Loucy (cell line): Measurements from ENCODE around the gene TSSC4.
"Not testable (repeated sequence)": the region's sequence is repeated elsewhere in the genome, so short reads cannot be mapped to it uniquely, and the experiment has no call there.

Source experiments
- H2AFZ ChIP-seq: fragments of 200-600 bp; sonication (generic); 2 replicates; pipeline ENCODE4 v1.6.0; 2016; ENCODE audit warnings: antibody characterized with exemption, mild to moderate bottlenecking, low read length, moderate library complexity
- H3F3A ChIP-seq: fragments of 200-600 bp; 2 replicates; pipeline ENCODE4 v1.6.0; 2016; ENCODE audit warnings: antibody characterized with exemption, low read depth, mild to moderate bottlenecking
- H3K27me3 ChIP-seq: fragments of 200-600 bp; sonication (generic); 2 replicates; pipeline ENCODE4 v1.6.1; 2014; ENCODE audit warnings: low read length, mild to moderate bottlenecking; ENCODE audit not compliant: insufficient read depth, poor library complexity, severe bottlenecking
- H3K36me3 ChIP-seq: fragments of 200-600 bp; sonication (generic); 2 replicates; pipeline ENCODE4 v1.6.1; 2016; ENCODE audit warnings: low read length; ENCODE audit not compliant: insufficient read depth
- H3K4me1 ChIP-seq: fragments of 200-600 bp; sonication (generic); 2 replicates; pipeline ENCODE4 v1.5.1; 2014; ENCODE audit warnings: low read length, mild to moderate bottlenecking; ENCODE audit not compliant: insufficient read depth, poor library complexity, severe bottlenecking
- H3K4me2 ChIP-seq: fragments of 200-600 bp; sonication (generic); 2 replicates; pipeline ENCODE4 v1.6.0; 2014; ENCODE audit warnings: antibody characterized with exemption, low read length, low read depth, mild to moderate bottlenecking; ENCODE audit not compliant: poor library complexity, severe bottlenecking
- H3K4me3 ChIP-seq: fragments of 200-600 bp; sonication (generic); 2 replicates; pipeline ENCODE4 v1.5.1; 2014; ENCODE audit warnings: low read length, mild to moderate bottlenecking, mixed read lengths; ENCODE audit not compliant: poor library complexity, severe bottlenecking
- H3K79me2 ChIP-seq: fragments of 200-600 bp; sonication (generic); 2 replicates; pipeline ENCODE4 v1.6.1; 2014; ENCODE audit warnings: low read length; ENCODE audit not compliant: insufficient read depth
- H3K9ac ChIP-seq: fragments of 200-600 bp; sonication (generic); 2 replicates; pipeline ENCODE4 v1.6.0; 2014; ENCODE audit warnings: mild to moderate bottlenecking, low read depth, low read length, moderate library complexity; ENCODE audit not compliant: poor library complexity, severe bottlenecking
- H3K9me2 ChIP-seq: fragments of 200-600 bp; sonication (generic); replicated peaks from 2 replicates; pipeline ENCODE4 v1.6.1; 2016; ENCODE audit warnings: low read depth, low read length, mixed read lengths
- H3K9me3 ChIP-seq: fragments of 200-600 bp; sonication (generic); 2 replicates; pipeline ENCODE4 v1.6.1; 2014; ENCODE audit warnings: mild to moderate bottlenecking, antibody characterized with exemption, low read length, low read depth; ENCODE audit not compliant: insufficient read depth
- H4K20me1 ChIP-seq: fragments of 200-600 bp; sonication (generic); 2 replicates; pipeline ENCODE4 v1.6.0; 2014; ENCODE audit warnings: antibody characterized with exemption, low read length, mild to moderate bottlenecking; ENCODE audit not compliant: insufficient read depth, poor library complexity, severe bottlenecking
- EZH2phosphoT487 ChIP-seq: fragments of 200-600 bp; IDR thresholded peaks from 2 replicates; pipeline ENCODE4 v1.6.1; 2018; ENCODE audit warnings: antibody characterized with exemption, mild to moderate bottlenecking, moderate library complexity, borderline replicate concordance
- TF ChIP-seq, protein P1 (sequence below): fragments of 200-600 bp; sonication (generic); conservative IDR thresholded peaks from 2 replicates; pipeline ENCODE4 v1.5.1; 2014; ENCODE audit warnings: mild to moderate bottlenecking, antibody characterized with exemption, low read length

Gene TSSC4

DNA sequence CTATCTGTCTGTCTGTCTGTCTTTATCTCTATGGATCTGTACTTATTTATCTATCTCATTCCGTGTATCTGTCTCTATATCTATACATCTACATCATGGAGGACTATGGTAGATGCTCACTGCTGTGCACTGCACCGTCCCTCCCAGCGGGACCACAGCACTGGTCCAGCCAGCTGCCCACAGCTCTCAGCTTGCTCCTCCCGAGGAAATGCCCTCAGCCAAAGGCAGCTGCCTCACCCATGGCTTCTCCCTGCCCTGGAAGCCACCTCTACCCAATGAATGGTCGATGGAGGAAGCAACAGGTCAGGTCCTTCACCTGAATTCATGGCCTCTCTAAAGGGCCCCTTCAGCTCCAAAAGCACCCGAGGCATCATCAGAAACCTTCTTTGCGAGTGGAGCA is 38.1 kb upstream of the TSSC4 start:
- Histone ChIP-seq H2AFZ (no peak overlapping the region), H3K9me3 (no peaks in the 10 kb centered on the region), H3K4me2 (no peak overlapping the region), H3K4me1 (no peaks in the 10 kb centered on the region), H3K4me3 (no peak overlapping the region), H3K79me2 (no peaks in the 10 kb centered on the region), H3K9ac (no peak overlapping the region), H4K20me1 (no peaks in the 10 kb centered on the region), H3K36me3 (no peaks in the 10 kb centered on the region), H3K27me3 (no peaks in the 10 kb centered on the region), H3F3A (no peaks in the 10 kb centered on the region), H3K9me2 (no peaks in the 10 kb centered on the region)
- no peak for TF ChIP-seq EZH2phosphoT487
- TF ChIP-seq, protein P1, sequence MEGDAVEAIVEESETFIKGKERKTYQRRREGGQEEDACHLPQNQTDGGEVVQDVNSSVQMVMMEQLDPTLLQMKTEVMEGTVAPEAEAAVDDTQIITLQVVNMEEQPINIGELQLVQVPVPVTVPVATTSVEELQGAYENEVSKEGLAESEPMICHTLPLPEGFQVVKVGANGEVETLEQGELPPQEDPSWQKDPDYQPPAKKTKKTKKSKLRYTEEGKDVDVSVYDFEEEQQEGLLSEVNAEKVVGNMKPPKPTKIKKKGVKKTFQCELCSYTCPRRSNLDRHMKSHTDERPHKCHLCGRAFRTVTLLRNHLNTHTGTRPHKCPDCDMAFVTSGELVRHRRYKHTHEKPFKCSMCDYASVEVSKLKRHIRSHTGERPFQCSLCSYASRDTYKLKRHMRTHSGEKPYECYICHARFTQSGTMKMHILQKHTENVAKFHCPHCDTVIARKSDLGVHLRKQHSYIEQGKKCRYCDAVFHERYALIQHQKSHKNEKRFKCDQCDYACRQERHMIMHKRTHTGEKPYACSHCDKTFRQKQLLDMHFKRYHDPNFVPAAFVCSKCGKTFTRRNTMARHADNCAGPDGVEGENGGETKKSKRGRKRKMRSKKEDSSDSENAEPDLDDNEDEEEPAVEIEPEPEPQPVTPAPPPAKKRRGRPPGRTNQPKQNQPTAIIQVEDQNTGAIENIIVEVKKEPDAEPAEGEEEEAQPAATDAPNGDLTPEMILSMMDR, result no peak

DNA sequence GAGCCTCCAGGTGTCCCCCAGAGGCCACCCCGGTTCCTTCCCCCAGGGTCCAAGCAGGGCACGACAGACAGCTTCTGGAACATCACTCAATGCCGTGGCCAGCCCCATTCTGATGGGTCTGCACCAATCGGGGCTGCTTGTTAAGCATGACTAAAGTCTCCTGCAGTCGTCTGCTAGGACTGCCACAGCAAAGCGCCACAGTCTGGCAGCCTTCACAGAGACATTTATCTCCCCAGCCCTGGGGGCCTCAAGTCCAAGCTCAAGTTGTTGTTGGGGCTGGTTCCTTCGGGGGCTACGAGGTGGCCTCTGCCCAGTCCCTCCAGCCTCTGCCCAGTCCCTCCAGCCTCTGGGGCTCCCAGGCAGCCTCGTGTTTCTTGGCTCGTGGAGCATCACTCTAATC is 37.4 kb upstream of the TSSC4 start:
- H3K4me3 ChIP-seq, result no peak overlapping the region
- H3K27me3 ChIP-seq, result no peaks in the 10 kb centered on the region
- H4K20me1 ChIP-seq, result no peaks in the 10 kb centered on the region
- H2AFZ ChIP-seq, result no peak overlapping the region
- no peaks in the 10 kb centered on the region for H3F3A ChIP-seq
- no peak for TF ChIP-seq EZH2phosphoT487
- no peak overlapping the region for H3K4me2 ChIP-seq
- no peaks in the 10 kb centered on the region for H3K9me2 ChIP-seq
- no peaks in the 10 kb centered on the region for H3K36me3 ChIP-seq
- no peaks in the 10 kb centered on the region for H3K4me1 ChIP-seq
- no peak overlapping the region for H3K9ac ChIP-seq
- H3K9me3 ChIP-seq, result no peaks in the 10 kb centered on the region
- H3K79me2 ChIP-seq, result no peaks in the 10 kb centered on the region

DNA sequence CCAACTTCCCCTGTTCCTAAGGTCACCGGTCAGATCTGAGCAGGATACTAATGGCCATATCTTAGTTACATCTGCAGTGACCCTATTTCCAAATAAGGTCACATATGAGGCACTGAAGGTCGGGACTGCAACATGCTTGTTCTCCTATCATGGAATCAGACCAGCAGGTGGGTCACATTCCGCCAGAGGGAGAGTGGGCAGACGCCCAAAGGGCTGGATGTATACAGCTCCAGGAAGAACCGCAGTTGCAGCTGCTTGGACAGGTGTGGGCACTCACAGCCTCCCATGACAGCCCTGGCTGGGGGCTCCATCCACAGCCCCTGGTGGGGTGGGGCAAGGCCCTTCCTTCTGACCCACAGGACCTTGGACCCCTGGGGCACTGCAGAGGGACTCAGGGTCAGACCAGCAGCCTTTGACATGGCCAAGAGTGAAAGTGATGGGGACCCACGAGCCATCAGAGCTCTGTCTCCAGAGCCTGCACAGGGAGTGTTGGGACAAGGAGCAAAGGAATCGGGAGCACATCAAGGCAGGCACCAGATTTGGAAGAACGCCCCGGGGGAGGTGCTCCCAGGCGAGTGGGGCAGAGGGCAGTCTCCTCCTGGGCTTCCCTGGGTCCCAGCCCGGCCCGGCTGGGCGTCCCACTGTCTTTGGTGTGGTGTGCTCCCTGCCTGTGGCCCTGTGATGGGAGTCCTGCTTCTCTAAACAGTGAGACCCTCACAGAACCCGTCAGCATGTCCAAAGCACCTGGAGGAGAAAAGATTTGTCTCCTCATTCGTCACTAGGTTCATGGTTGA is 36.8 kb upstream of the TSSC4 start:
- no peaks in the 10 kb centered on the region for H3K27me3 ChIP-seq
- H2AFZ ChIP-seq, result no peak overlapping the region
- no peaks in the 10 kb centered on the region for H4K20me1 ChIP-seq
- no peak overlapping the region for H3K9ac ChIP-seq
- no peaks in the 10 kb centered on the region for H3K9me2 ChIP-seq
- no peak overlapping the region for H3K4me3 ChIP-seq
- no peak overlapping the region for H3K4me2 ChIP-seq
- H3K9me3 ChIP-seq, result no peaks in the 10 kb centered on the region
- no peaks in the 10 kb centered on the region for H3K4me1 ChIP-seq
- no peaks in the 10 kb centered on the region for H3F3A ChIP-seq
- no peak for TF ChIP-seq EZH2phosphoT487
- TF ChIP-seq, protein P1, result no peak
- no peaks in the 10 kb centered on the region for H3K36me3 ChIP-seq
- H3K79me2 ChIP-seq, result no peaks in the 10 kb centered on the region

DNA sequence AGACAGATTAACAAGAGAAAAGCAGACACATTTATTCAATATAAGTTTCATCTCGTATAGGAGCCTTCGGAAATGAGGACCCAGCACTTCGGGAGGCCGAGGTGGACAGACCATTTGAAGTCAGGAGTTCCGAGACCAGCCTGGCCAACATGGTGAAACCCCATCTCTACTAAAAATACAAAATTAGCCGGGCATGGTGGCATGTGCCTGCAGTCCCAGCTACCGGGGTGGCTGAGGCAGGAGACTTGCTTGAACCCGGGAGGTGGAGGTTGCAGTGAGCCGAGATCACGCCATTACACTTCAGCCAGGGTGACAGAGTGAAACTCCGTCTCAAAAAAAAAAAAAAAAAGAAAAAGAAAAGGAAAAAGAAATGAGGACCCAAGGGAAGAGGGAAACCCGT is 36.2 kb upstream of the TSSC4 start:
- H2AFZ ChIP-seq, H3K4me3 ChIP-seq, H3K79me2 ChIP-seq, H3K27me3 ChIP-seq, H3F3A ChIP-seq, H4K20me1 ChIP-seq, H3K4me1 ChIP-seq, H3K36me3 ChIP-seq, H3K9me2 ChIP-seq, H3K4me2 ChIP-seq, H3K9ac ChIP-seq, H3K9me3 ChIP-seq: not testable (repeated sequence)
